Stomach (tissue), 4 donors: ENCODE results near the gene PANK2.

Experiments
- EP300 ChIP-seq: sonication (generic); formaldehyde crosslinking; IDR thresholded peaks from one replicate; pipeline ENCODE4 v1.6.1; 2017; ENCODE audit warnings: antibody characterized with exemption
- POLR2A ChIP-seq, 4 donors: fragments of 450-650 bp; IDR thresholded peaks; one replicate each; pipeline ENCODE4 v1.6.1; 2016; ENCODE audit warnings: antibody characterized with exemption in 4 of 4, control low read depth in 2 of 4, mild to moderate bottlenecking in 1 of 4, moderate library complexity in 1 of 4
- POLR2AphosphoS5 ChIP-seq, 3 donors: sonication (generic); formaldehyde crosslinking; IDR thresholded peaks; one replicate each; pipeline ENCODE4 v1.6.1; 2016; ENCODE audit warnings: antibody characterized with exemption in 3 of 3
- TF ChIP-seq, protein P1 (sequence below), 7 experiments: fragments of 450-650 bp in 4 of 7; fragments of 200-600 bp in 3 of 7; sonication (generic) in 3 of 7; IDR thresholded peaks; one replicate each; pipeline ENCODE4 v1.5.1; 2016 to 2019; ENCODE audit warnings: antibody characterized with exemption in 7 of 7, control low read depth in 2 of 7, mild to moderate bottlenecking in 1 of 7

DNA sequence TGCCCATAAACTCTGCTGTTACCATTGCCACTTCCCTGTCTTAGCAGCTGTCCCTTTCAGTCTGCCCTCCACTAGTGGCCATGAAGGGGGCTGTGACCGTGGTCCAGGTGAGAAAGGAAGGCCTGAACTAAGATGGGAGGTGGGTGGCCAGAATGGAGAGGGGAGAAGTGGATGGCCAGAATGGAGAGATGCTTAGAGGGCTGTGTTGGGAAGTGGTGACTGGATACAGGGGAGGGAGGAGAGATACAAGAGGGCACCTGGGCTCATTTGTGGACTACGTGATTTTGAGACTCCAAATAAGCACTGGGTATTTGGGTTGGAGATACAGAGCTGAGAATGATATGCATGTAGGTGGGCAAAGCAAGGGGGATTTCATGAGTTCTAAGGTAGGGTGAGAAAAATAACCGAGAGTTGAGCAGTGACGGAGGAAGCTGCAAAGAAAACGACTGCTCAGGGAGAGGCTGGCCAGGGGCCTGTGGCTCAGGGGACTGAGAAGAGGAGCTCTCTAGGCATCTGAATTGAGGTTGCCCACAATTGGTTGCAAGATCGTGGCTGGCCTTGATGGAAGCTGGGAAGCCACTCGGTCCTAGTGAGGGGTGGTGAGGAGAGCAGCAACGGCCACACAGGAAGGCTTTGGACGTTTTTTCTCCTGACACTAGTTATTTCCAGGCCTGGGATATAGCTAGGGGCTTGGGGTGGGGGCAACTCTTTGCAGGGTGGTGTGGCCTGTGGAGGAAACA, 36.9 kb downstream of the PANK2 start:
- no peak for TF ChIP-seq POLR2A (IDR thresholded peaks at IDR 0.05)
- TF ChIP-seq, protein P1, sequence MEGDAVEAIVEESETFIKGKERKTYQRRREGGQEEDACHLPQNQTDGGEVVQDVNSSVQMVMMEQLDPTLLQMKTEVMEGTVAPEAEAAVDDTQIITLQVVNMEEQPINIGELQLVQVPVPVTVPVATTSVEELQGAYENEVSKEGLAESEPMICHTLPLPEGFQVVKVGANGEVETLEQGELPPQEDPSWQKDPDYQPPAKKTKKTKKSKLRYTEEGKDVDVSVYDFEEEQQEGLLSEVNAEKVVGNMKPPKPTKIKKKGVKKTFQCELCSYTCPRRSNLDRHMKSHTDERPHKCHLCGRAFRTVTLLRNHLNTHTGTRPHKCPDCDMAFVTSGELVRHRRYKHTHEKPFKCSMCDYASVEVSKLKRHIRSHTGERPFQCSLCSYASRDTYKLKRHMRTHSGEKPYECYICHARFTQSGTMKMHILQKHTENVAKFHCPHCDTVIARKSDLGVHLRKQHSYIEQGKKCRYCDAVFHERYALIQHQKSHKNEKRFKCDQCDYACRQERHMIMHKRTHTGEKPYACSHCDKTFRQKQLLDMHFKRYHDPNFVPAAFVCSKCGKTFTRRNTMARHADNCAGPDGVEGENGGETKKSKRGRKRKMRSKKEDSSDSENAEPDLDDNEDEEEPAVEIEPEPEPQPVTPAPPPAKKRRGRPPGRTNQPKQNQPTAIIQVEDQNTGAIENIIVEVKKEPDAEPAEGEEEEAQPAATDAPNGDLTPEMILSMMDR (IDR thresholded peaks at IDR 0.05) = no peak
- no peak for TF ChIP-seq POLR2AphosphoS5 (IDR thresholded peaks at IDR 0.05)
- no peak for TF ChIP-seq EP300
